Aorta (tissue), 5 donors: ENCODE data around the gene MC3R. TPM values are rescaled to one million over a fixed set of nuclear protein-coding genes. Genes with fewer than 3 reads are reported as not detected.

Experiments used
- ATAC-seq: fragments of 200-7000 bp; cut with Tn5 transposase; one replicate; pipeline ENCODE4 v1.9.1; 2022; ENCODE audit warnings: moderate library complexity; ENCODE audit not compliant: low FRiP score
- DNase-seq, 2 donors: peaks; one replicate each; pipeline ENCODE4 v3.0.0-alpha.2; 2020
- H3K27ac ChIP-seq, 2 donors: one replicate each; pipeline ENCODE4 v1.5.1; 2013; ENCODE audit warnings: low read length in 2 of 2, mild to moderate bottlenecking in 2 of 2, moderate library complexity in 2 of 2, control low read depth in 1 of 2, inconsistent platforms in 1 of 2, low read depth in 1 of 2
- H3K27me3 ChIP-seq, 2 donors: one replicate each; pipeline ENCODE4 v1.6.1; 2013; ENCODE audit warnings: control low read depth in 1 of 2, low read length in 1 of 2, mild to moderate bottlenecking in 1 of 2, moderate library complexity in 1 of 2; ENCODE audit not compliant: insufficient read depth in 2 of 2, control insufficient read depth in 1 of 2
- H3K36me3 ChIP-seq, 2 donors: one replicate each; pipeline ENCODE4 v1.6.1; 2013; ENCODE audit warnings: control low read depth in 1 of 2, low read length in 1 of 2, mild to moderate bottlenecking in 1 of 2; ENCODE audit not compliant: insufficient read depth in 2 of 2, control insufficient read depth in 1 of 2
- H3K4me1 ChIP-seq, 2 donors: one replicate each; pipeline ENCODE4 v1.6.1; 2013; ENCODE audit warnings: low read length in 2 of 2, control low read depth in 1 of 2, mild to moderate bottlenecking in 1 of 2, moderate library complexity in 1 of 2; ENCODE audit not compliant: insufficient read depth in 2 of 2, control insufficient read depth in 1 of 2
- H3K4me3 ChIP-seq, 2 donors: one replicate each; pipeline ENCODE4 v1.5.1; 2013; ENCODE audit warnings: low read length in 2 of 2, control low read depth in 1 of 2, mild to moderate bottlenecking in 1 of 2
- H3K9me3 ChIP-seq: one replicate; pipeline ENCODE4 v1.6.1; 2013; ENCODE audit warnings: mild to moderate bottlenecking, low read length; ENCODE audit not compliant: control insufficient read depth
- WGBS, 2 donors: extraction: QIAGEN DNeasy Blood & Tissue Kit; methylation state at CpG; one replicate each; pipeline ENCODE4 v1.1.7; 2013; 5-methylcytosine and 5-hydroxymethylcytosine counted together
- intact Hi-C, 2 donors: fragments of 100-400 bp; cut with DNase I; formaldehyde crosslinking; loops; one replicate each; pipeline versions ENCODE4 v1.14.2 to v1.15.0; 2022
- long read RNA-seq, 2 donors: library from polyadenylated mRNA; unstranded; transcript quantifications; one replicate each; pipeline ENCODE4 v2.0.0, GENCODE V29; 2020 to 2021
- polyA plus RNA-seq, 2 donors: library from polyadenylated mRNA; stranded (reverse); fragments of 200-250 nt; gene quantifications; one replicate each; pipeline ENCODE4 v1.2.3, GENCODE V29; 2013
- total RNA-seq, 2 donors: library from RNA; stranded (reverse); fragmentation: NEBNext Ultra II Directional; extraction: Animal tissue kit (Norgen Biotek cat#: 25700); gene quantifications; one replicate each; pipeline ENCODE4 v1.2.1, GENCODE V29; 2021
- donor health status: healthy with polysubstance abuse.
- donor health status: Bipolar disorder and iron deficiency.
- donor health status: DM: no; HTN: no; CAD: no.
- donor health status: DM: no; HTN: no; CAD: no.
- donor health status: DM: yes; HTN: yes; CAD: no.

MC3R gene
- total RNA-seq: not detected
- not detected for polyA plus RNA-seq
- long read RNA-seq, donor 1: 0 reads
- long read RNA-seq, donor 2: 0 reads

DNA sequence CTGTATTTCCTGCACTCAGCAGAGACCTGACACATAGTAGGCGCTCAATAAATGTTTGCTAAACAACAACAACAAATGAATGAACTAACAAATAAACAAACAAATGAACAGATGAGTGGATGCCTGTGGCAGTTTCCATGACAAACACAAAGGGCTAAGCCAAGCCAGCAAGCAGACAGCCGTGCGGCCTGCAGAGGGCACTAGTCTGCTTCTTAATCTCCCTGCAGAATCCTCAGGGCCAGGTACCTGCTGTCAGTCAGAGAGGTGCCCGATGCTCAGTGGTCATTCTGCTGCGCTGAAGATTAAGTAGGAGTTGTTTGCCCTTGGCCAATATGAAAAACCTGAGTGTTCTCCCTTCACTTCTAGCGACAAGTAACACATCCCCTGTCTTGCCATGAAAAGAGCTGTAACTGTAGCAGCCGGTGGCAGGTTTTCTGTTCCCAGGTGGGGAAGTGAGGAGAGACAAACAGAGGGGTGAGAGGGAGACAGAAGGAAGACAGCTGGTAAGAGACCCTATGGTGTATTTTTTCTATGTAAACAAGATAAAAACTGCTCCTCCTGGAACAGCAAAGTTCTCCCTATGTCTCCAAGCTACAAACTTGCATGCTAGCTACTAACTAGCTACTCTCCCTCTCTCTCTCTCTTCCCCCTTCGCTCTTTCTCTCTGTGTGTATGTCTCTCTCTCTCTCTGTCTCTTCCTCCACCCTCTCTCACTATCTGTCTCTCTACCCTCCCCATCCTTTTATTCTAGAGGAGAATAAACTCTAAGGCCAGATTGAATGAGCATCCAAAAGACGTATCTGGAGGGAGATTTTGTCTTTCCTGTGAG is at the start of gene MC3R:
Gene MC3R (plus strand): TSS at position 779 of the 829 bp plus-strand sequence. CDS start 112 bp downstream, outside the sequence.
- H3K27ac ChIP-seq: no peak within 1 kb of the TSS
- 24 to 26% methylated on average over 9 of the region's 9 CpGs for WGBS, 2 donors
- intact Hi-C loops: no loop called here
- ATAC-seq (no peak), DNase-seq (no peak)
- H3K4me1 ChIP-seq: no peaks in the 10 kb centered on the region
- no peaks in the 10 kb centered on the region for H3K9me3 ChIP-seq
- H3K4me3 ChIP-seq: no peak within 1 kb of the TSS
- H3K36me3 ChIP-seq: no peaks in the 10 kb centered on the region
- H3K27me3 ChIP-seq: no peaks in the 10 kb centered on the region

DNA sequence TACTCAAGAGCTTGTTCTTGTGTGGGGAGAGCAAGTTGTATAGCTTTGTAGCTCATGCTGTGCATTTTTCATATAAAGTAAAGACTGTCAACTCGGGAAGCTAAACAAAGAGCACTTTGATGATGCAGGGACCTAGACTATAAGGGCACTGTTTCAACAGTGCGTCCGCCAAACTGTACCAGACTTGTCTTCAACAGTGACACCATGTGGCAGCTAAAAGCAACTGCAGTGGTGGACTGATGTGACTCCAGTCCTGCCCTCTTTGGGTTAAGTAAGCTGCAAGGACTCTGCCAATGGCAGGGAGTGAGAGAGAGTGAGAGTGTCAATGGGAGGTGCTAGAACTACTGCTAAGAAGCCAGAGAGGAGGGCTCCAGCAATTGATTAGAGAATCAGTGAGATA is 48.1 kb upstream of the MC3R start:
- peaks cover 11% of the 10 kb centered on the region for H3K9me3 ChIP-seq
- H3K27ac ChIP-seq: no peak overlapping the region
- H3K36me3 ChIP-seq: no peaks in the 10 kb centered on the region
- 79 to 83% methylated on average over 3 of the region's 3 CpGs for WGBS, 2 donors
- H3K4me3 ChIP-seq: no peak overlapping the region
- intact Hi-C loops: no loop called here
- DNase-seq (no peak), ATAC-seq (no peak)
- no peaks in the 10 kb centered on the region for H3K27me3 ChIP-seq
- H3K4me1 ChIP-seq: no peaks in the 10 kb centered on the region

DNA sequence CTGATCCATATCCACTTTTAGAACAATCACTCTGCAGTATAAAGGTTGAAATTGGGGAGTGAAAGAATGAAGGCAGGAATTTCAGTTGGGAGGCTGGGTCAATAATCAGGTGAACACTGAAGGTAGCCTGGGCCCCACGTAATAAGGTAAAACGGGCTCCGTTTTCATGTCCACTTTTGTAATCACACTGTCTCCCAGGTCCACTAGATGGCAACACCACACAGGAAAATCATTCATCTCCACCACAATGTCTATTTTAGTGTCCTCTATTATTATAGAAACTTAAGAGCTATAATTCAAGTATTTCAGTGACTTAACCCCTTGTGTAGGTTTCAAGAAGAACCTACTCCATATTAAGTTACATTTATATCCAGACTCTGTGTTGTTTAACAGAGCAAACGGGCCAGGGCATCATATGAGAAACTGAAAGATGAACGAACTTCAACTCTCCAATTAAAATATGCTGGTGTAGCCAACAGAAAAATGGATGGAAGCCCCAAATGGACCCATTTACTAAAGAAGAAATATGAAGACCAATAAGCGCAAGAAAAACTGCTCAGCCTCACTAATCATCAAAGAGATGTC is 45.9 kb upstream of the MC3R start:
- intact Hi-C loops: no loop called here
- Histone ChIP-seq H3K4me3 (no peak overlapping the region), H3K36me3 (no peaks in the 10 kb centered on the region), H3K4me1 (no peaks in the 10 kb centered on the region), H3K27me3 (no peaks in the 10 kb centered on the region), H3K27ac (no peak overlapping the region), H3K9me3 (peaks cover 11% of the 10 kb centered on the region)
- no peak for ATAC-seq
- WGBS, 2 donors: 44 to 55% methylated on average over 6 of the region's 6 CpGs
- DNase-seq: no peak

DNA sequence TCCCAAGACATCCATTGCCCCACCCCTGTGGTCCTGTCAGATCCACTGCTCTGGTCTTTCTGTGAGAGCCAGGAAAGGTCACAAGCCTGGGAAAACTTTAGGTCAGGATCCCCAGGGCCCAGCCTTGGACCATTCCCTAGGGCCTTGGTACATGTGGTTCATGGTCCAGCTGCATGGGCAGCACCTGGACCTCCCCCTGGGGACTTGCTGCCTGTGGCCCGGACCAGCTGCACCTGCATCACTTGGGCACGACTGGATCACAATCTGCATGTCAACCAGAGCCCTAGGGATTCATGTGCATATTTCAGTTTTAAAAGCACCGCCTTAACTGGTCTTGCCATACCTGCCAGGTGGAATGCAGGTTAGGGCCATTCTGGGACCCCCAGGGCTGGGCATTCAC is 44.3 kb upstream of the MC3R start:
- H3K27ac ChIP-seq: no peak overlapping the region
- intact Hi-C loops: no loop called here
- H3K4me3 ChIP-seq: no peak overlapping the region
- no peak for ATAC-seq
- H3K9me3 ChIP-seq: peaks cover 8% of the 10 kb centered on the region
- H3K27me3 ChIP-seq: no peaks in the 10 kb centered on the region
- DNase-seq: no peak
- no peaks in the 10 kb centered on the region for H3K4me1 ChIP-seq
- whole genome bisulfite sequencing, 2 donors: 70 to 77% methylated on average over 3 of the region's 3 CpGs
- H3K36me3 ChIP-seq: no peaks in the 10 kb centered on the region

DNA sequence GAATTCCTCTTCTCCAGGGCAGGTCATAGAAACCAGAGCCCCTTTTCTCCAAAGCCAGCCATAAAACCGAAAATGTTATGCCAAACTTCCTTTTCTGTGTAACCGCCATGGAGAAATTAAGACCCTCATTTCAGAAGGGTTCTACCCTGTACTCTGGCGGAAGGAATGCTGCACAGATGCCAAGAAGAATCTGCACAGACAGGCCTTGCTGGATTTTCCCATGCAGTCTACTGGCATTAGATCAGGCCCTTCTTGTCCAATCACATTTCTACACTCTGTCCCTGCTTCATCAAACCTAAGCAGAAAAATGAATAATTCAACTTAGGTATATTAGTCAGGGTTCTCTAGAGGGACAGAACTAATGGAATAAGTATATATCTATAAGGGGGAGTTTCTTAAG is 43.2 kb upstream of the MC3R start:
- no peak overlapping the region for H3K4me3 ChIP-seq
- no peak overlapping the region for H3K27ac ChIP-seq
- H3K36me3 ChIP-seq: no peaks in the 10 kb centered on the region
- H3K27me3 ChIP-seq: no peaks in the 10 kb centered on the region
- DNase-seq (no peak), ATAC-seq (no peak)
- intact Hi-C loops: no loop called here
- 69 to 74% methylated on average over 3 of the region's 3 CpGs for WGBS, 2 donors
- H3K4me1 ChIP-seq: no peaks in the 10 kb centered on the region
- peaks cover 4% of the 10 kb centered on the region for H3K9me3 ChIP-seq

DNA sequence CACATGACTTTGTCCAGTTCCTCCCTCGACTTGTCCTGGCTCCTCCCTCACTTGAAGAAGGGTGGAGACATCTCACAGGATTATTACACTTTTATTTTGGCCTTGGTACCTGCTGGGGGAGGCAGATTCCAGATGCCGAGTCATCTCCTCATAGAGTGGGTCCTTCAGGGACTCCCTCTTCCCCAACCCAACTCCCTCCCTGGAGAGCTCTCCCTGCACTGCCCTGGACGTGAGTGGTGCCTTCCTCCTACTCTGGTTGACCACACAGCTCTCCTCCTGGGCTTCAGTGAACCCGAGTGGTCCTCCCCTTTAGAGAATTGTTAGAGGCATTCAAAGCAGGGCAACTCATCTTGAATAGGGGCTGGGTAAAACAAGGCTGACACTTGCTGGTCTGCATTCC is 40.9 kb upstream of the MC3R start:
- H3K4me1 ChIP-seq: no peaks in the 10 kb centered on the region
- no peaks in the 10 kb centered on the region for H3K36me3 ChIP-seq
- no peaks in the 10 kb centered on the region for H3K27me3 ChIP-seq
- DNase-seq (no peak), ATAC-seq (no peak)
- intact Hi-C loops: no loop called here
- no peak overlapping the region for H3K27ac ChIP-seq
- 56 to 60% methylated on average over 4 of the region's 4 CpGs for WGBS, 2 donors
- no peaks in the 10 kb centered on the region for H3K9me3 ChIP-seq
- H3K4me3 ChIP-seq: no peak overlapping the region

DNA sequence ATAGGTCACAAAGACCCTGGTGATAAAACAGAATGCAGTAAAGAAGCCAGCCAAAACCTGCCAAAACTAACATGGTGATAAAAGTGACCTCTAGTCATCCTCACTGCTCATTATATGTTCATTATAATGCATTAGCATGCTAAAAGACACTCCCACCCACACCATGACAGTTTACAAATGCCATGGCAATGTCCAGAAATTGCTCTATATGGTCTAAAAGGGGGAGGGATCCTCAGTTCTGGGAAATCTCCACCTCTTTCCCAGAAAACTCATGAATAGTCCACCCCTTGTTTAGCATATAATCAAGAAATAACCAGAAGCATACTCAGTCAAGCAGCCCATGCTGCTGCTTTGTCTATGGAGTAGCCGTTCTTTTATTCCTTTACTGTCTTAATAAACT is 40.4 kb upstream of the MC3R start:
- DNase-seq (no peak), ATAC-seq (no peak)
- intact Hi-C loops: no loop called here
- Histone ChIP-seq H3K27ac (no peak overlapping the region), H3K4me3 (no peak overlapping the region), H3K36me3 (no peaks in the 10 kb centered on the region), H3K9me3 (no peaks in the 10 kb centered on the region), H3K4me1 (no peaks in the 10 kb centered on the region), H3K27me3 (no peaks in the 10 kb centered on the region)
- 94 to 95% methylated on average over 1 of the region's 1 CpG for WGBS, 2 donors

DNA sequence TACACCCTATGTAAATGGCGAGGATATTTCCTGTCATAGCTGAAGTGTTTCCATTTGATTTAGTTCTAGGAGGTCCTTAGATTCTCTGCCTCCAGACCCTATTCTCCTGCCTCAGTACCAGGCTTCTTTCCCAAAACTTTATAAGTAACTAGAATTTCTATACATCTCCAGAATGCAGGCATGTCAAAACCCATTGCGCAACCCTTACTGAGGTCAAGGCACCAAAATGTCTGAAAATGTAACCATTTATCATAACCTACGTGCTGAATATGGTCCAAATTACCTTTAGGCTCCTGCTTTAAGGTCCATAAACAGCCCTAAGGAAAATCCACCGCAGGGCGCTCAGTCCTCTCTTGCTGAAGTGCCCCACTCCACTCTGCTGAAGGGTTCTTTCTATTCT is 37.5 kb upstream of the MC3R start:
- ATAC-seq: no peak
- Histone ChIP-seq H3K9me3 (no peaks in the 10 kb centered on the region), H3K4me3 (no peak overlapping the region), H3K36me3 (no peaks in the 10 kb centered on the region), H3K27me3 (no peaks in the 10 kb centered on the region), H3K4me1 (no peaks in the 10 kb centered on the region), H3K27ac (no peak overlapping the region)
- 79 to 82% methylated on average over 5 of the region's 5 CpGs for WGBS, 2 donors
- intact Hi-C loops: no loop called here
- DNase-seq: no peak

DNA sequence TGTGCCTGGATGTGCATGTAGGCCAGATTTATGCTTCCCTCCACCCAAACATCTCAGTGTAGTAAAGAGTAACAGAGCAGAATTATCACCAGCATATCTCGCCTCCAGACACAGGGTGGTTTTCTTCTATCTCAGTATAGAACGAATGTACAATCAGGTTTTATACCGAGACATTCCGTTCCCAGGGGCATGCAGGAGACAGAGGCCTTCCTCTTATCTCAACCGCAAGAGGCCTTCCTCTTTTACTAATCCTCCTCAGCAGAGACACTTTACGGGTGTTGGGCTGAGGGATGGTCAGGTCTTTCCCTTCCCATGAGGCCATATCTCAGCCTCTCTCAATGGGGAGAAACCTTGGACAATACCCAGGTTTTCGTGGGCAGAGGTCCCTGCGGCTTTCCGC is 36.4 kb upstream of the MC3R start:
- intact Hi-C loops: no loop called here
- no peak for ATAC-seq
- 79% methylated on average over 9 of the region's 9 CpGs for WGBS, 2 donors

More for the DNA sequence above, 36.4 kb upstream of the MC3R start:
- H3K27me3 ChIP-seq: no peaks in the 10 kb centered on the region
- H3K4me3 ChIP-seq: no peak overlapping the region
- no peak for DNase-seq
- no peaks in the 10 kb centered on the region for H3K4me1 ChIP-seq
- no peaks in the 10 kb centered on the region for H3K36me3 ChIP-seq
- H3K9me3 ChIP-seq: no peaks in the 10 kb centered on the region
- no peak overlapping the region for H3K27ac ChIP-seq
